COLO668 (cell line): ENCODE results near the gene ELP5.
"Not testable (repeated sequence)": the region's sequence is repeated elsewhere in the genome, so short reads cannot be mapped to it uniquely, and the experiment has no call there.

ENCODE experiments used
- DNase-seq: peaks from one replicate; lab custom pipeline; 2025; ENCODE audit not compliant: unreplicated experiment; lab: John Stamatoyannopoulos, UW

ELP5 gene

DNA sequence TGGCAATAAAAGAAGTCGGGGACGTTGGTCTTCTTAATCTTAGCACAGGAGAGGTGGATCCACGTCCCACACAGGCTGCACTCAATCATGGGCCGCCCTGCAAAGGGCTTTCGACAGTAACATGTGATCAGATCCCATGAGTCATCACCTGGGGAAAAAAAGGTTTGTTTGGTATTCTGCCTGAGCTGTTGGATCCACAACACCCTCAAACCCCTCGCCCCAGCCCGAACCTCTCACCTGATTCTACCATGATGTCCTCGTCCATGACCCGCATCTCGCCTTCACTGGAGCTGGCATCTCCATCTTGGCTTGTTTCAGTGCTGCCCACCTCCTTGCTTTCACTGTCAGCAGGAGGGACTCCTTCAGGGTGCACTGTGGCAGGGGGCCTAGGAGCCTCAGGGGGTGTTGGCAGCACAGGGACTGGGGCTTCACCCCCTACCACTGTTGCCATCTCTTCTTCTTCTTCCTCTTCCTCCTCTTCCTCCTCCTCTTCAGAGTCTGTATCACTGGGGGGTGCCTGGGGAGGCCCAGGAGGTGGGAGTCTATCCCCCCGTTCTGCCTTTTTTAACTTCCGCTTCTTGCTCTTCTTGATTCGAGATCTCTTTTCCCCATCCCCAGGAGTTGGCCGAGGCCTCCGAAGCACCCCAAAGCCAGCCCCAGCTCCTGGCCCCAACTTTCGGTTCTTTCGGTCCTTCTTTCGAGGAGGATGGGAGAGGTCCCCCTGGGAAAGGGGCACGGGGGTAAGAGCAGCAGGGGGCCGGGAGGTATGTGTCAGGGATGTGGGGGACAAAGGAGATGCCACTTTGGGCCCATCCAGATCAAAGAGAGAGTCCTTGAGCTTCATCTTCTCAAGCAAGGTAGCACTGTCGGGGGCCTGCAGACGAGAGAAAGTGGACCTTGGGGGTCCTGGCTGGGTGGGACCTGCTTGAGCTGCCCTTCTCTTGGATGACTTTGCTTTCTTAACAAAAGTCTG, 16.0 kb upstream of the ELP5 start:
- DNase-seq = no peak

DNA sequence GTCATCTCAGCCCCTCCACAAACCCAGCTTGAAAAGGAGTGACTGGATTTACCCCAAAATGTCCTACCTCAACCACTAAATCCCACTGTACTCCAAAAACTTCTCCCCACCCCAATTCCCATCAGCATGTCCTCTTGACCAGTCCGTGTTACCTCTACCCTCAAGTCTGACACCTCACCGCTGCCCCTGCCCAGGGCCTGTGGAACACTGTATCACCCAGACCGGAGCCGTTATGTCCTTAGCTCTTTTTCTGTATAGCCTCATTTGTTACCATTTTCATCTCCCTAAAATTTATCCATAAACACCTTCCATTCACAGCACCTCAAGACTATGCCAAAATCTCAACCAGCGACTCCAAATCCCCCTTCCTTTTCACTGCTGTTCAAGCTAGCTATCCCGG, 15.2 kb upstream of the ELP5 start:
- DNase-seq = no peak

DNA sequence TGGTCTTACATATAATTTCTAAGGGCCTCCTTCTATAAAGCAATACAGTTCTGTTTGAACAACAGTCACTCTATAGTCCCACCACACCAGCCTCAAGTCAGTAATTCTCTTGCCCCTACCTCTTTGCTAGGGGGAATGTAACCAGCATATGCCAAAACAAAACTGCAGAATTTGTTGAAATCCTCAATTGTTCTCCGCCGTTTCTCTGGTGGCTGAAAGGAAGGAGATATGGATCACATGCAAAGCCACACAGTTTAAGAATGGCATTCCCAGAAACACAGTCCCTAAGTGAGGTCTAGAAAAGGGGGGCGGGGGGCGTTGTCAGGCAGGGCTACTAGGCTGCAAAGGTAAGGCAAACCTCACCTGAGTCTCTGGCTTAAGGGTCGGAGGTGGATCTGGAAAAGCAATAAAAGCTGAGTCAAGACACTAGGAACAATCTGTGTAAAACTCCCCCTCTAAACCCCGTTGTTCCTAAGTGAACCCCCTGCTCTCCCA, 14.7 kb upstream of the ELP5 start:
- no peak for DNase-seq

DNA sequence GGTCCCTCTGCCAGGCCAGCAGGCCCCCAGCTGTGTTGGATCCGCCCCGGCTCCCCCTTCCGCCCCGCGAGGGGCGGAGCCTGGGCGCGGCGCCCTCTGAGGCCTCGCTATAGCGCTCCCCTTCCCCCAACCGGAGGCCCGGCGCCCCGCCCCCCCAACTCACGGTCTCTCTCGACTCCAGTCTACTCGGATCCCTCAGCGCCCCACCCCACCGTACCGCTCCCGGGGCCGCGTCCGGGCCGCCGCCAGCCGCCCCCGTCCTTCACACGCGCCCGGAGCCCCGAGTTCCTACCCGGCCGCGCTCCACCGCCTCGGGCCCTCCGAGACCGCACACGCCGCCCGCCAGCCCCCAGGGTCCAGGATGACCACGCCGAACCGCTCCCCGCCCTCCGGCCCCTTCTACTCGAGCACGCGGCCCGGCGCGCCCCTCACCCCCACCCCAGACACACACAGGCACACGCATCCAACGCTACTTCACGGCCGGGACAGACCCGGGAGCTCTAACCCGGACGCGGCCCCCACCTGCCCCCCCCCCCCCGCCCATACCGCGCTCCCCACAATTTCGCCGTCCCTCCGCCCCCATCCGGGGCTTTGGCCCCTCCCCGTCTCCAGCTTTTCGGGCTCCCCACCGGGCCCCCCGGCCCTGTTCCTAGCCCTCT, 14.1 kb upstream of the ELP5 start:
- peak; percentile 64 for DNase-seq

DNA sequence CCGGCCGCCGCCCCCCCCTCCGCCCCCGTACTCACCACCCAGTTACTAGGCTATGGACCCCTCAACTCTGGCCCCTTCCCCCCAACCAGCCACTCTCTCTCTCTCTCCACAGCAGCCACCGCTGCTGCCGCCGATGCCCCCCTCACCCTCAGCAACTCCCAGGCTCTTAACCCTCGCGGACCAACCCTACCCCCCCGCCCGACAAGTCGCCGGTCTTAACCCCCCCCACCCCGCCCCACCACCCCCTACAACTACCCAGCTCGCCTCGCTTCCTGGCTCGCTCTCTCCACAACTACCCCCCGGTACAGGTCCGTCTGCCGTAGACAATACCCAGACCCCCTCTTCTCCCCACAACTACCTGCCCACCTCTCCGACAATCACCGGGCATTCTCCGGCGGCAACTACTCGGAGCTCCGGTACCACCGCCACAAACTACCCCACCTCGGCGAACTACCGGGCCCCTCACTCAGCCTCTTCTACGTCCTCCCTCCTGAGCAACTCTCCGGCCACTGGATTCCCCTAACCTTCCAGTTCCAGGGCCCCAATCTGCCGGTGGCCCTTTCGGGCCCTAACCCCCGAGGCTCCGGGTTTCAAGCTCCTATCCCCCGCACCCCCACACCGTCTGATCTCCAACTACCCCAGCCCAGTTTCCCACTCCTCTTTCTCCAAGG, 13.5 kb upstream of the ELP5 start:
- peak; percentile 22 for DNase-seq

DNA sequence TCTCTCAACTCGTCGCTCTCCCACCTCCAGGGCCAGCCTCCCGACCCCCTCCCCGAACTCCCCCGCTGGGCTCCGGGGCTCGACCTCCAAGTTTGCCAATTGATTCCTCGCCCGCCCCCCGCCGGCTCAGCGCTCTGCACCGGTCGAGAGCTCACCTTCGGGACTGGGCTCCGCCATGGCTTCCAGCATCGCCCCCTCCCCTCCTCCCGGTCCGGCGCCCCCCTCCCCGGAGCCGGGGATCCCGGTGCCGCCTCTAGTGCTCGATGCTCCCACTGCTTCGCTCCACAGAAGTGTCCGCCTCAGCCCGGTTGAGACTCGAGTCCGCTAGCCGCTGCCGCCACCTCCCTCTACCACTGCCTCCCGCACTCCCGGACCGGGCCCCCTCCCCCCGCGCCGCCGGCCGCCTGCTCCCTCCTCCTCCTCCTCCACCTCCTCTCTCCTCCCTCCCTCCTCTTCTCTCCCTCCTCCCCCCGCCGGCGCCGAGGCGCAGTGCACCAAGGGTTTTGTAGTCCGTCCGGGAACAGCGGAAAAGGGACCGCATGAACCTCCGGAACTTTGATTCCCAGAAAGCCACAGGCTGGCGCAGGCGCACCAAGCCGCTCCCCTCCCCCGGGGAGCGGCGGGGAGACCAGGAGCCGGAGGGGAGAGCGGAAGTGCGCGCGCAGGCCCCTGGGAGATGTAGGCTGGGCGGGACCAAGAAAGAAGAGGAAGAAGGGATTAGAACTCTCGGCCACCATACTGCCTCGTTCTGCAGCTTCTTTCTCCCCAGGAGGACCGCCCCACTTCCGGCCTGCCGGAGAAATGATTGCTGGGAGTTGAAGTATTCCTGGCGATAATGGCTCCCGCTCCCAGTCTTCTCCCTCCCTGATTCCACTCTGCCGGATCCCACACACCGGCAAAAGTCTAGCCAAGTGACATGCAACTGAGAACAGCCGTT, 12.7 kb upstream of the ELP5 start, which contains the start of gene PHF23:
PHF23 (minus strand) TSS at position 367 of the 937 bp plus-strand sequence; CDS start at position 189, 178 bp downstream.
- peak; percentile 96 for DNase-seq

DNA sequence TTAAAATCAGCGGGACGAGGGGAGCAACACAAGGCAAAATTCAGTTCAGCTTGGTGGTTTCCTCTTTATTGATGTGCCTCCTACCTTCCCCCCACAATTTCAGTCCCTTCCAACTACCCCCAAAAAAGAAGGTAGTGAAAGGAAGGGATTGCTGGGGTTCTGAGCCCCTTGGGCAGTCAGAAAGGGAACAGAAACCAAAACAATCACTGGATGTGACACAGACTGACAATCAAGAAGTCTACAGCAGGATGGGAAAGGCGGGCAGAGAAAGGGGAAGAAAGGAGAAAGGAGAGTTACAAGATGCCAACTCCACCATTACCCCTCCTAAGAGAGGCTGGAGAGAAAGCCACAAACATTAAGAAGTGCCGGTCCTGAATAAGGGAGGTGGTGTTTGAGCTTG, 11.6 kb upstream of the ELP5 start:
- DNase-seq = no peak

DNA sequence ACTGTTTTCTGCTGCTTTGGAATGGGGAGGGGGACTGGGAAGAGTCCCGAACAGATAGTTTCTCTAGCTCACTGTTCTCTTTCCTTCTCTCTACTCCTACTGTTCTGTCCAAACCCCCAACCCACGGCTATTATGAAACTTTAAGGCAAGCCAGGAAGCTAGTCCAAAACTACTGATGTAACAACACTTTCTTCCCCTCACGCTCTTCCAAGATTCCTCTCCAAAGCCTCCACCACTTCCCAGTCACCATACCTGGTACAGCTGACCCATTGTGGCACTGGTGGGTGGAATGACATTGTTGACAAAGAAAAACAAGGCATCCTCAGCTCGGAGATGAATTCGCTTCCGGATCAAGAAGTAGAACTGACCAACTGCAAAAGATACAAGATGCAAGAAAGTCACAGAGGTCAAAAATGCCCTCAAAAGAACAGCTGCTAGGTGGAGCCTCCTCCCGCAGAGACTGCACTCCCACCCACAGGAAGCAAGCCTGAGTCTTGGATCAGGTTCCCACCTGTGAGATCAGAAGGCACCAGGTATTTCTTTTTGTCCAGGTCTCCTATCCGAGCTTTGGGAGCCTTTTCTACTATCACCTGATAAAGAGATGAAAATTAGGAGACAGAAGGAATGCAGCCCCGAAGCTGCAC, 10.8 kb upstream of the ELP5 start:
- peak; percentile 26 for DNase-seq

DNA sequence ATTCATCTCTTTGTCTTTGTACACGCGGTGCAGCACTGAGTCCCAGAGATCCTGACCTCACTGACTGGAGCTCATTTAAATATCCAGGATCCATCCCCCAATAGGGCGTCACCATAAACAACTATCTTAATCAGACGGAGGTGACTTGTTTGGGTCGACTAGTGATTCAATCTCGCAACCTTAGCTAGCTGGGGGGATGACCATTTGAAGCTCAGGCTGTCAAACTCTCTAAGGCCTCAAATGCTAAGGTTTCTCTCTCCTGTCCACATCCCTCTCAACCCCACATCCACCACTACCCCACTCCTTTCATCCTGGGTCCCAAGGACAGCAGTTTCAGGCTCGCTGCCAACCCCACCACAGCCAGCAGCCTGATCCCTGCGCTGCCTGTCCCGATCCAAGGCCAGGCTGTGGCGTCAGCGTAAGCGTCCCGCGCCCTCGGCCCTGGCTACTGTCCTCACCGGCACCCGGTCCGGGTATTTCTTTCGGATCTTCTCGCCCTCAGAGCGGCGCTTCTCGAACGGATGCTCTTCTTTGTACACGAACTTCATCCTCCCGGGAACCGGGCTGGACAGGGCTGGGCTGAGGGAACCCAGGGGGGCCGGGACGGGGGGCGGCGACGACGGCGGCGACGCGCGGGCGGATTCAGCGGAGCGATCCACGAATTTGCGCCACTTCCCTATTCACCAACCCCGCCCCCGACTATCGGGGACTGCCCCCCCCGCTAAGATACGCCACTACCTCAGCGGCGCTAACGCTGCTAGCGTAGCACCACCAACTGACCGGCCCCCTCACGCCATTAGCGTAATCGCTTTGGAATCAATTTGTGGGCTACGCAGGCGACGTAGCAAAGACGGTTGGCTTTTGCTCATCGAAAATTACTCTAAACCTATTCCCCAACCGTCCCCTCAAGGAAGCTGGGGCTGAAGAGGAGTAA, 10.0 kb upstream of the ELP5 start, which contains the start of gene GABARAP:
GABARAP (minus strand) TSS at position 667 of the 934 bp plus-strand sequence; CDS start at position 548, 119 bp downstream.
- DNase-seq = peak; percentile 82

DNA sequence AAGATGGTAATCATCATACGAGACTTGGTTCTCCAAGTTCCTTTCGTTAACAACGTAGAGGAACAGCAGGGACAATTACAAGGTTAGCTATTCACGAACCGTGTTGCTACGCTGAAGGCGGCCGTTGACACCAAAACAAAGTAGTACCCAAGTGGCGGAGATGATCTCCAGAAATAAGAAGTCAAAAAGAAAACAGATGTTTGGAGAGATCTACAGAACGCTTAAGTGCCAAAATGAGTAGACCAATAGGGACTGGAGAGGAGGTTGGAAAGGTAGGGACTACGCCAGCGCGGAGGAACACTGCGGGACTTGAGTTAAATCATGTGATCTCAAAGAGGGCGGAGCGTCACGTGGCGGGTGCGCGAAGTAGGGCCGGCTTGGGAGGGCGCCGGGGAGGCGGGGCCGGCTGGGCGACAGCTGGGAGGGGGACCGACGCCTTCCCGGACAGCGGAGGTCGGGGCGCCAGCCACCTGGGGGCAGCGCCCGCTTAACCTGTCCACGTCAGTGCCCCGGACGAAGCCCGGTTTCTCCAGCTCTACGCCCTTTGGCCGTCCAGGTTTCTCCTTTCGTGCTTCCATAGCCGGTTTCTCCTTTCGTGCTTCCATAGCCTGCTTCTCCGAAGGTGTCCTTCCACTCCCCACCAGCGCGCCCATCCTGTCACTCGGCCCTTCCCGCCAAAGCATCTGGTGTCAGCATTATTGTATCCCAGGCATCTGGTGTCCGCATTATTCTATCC, 9.1 kb upstream of the ELP5 start:
- peak; percentile 94 for DNase-seq

DNA sequence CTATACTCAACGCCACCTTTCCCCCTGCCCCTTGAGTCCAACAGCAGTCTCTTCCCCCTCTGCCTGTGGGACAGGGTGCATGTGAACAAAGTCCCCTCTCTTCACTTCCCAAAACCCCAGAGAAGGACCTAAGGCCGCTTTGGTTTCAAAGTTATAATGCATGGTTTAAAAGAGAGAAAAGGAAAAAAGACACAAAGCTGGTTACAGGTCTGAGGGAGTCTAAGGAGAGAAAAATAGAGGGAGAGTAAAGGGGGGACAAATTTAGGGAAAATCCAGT, 8.6 kb upstream of the ELP5 start:
- no peak for DNase-seq

DNA sequence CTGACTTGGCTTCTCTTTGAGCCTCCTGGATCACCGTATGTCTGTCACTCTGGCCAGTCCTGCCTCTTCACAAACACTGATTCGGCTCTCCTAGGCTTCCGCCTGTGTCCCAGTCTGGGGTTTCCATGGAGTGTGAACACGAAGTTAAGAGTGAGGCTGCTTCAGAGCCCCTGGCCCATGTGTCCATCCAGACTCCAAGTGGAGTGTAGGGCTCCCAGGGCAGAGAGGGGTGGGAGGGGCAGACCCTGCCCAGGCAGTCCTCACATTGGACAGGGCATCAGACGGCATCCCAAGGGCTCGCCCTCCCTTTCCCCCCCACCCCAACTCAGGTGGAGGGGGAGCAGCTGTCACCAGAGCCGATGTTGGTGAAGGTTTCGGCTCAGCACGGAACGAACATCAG, 8.2 kb upstream of the ELP5 start:
- not testable (repeated sequence) for DNase-seq

DNA sequence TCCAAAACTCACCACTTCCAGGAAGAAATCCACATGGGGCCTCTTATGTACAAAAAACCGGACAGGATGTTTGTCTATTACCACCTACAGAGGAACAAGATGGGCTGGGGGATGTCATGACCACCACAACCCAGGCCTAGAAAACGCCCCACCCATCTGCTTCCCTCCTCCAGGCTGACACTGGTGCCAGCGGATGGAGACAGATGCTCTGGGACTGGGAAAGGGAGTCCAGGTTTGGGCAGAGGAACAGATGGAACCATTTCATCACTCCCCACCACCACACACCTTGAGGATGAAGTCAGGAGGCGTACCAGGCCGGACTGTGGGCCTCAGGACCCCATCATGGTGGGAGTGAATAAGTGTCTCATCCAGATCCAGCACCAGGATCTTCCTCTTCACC, 5.2 kb upstream of the ELP5 start:
- no peak for DNase-seq

DNA sequence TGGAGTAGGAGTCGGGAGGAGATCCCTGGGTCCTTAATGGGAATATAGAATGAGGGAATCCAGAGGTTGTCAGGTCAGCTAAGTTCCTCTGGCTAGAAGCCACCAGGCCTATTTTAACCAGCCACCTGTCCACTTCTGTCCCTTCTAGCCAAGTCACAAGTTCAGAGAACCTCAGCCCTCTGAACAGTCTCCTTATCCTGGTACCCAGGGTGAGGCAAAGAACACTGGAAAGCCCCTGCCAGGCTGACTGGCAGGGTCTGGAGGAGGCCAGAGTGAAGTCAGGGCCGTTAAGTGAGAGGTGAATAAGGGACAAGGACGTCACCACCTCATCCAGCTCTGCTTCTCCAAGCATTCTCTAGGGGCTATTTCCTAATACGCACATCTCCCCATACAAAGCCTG, 3.2 kb upstream of the ELP5 start:
- DNase-seq = no peak

DNA sequence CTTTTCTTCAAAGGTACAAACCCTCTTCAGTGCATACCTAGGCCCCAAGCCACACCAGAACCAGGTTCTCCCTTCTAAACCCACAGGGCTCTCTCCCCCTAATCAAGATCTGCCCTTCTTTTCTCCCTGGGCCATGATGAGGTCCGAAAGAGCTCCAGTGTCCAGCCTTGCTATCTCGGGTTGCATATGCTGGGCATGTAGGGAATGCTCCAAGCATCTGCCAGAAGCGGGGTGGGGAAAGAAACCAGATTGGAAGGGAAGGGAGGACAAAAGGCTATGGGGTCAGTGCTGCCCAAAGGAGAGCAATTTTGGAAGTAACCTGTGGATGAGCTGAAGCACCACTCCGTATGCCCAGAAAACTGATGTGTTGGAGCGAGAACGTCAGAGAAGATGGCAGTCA, 2.8 kb upstream of the ELP5 start:
- DNase-seq = no peak

DNA sequence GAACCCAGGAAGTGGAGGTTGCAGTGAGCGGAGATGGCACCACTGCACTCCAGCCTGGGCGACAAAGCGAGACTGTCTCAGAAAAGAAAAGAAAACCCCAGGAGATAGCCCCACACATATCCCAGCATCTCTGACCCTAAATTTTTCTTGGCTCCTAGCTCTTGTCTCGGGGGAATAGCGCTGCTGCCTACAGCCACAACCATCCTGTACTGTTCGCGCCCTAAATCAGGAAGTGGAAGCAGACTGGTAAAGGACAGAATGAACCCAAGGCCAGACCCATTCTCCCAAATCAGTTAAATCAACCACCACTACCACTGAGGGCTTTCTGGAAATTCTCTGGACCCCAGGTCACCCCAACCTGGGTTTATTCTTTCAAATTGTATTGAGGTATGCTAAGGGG, 2.2 kb upstream of the ELP5 start:
- DNase-seq = no peak

DNA sequence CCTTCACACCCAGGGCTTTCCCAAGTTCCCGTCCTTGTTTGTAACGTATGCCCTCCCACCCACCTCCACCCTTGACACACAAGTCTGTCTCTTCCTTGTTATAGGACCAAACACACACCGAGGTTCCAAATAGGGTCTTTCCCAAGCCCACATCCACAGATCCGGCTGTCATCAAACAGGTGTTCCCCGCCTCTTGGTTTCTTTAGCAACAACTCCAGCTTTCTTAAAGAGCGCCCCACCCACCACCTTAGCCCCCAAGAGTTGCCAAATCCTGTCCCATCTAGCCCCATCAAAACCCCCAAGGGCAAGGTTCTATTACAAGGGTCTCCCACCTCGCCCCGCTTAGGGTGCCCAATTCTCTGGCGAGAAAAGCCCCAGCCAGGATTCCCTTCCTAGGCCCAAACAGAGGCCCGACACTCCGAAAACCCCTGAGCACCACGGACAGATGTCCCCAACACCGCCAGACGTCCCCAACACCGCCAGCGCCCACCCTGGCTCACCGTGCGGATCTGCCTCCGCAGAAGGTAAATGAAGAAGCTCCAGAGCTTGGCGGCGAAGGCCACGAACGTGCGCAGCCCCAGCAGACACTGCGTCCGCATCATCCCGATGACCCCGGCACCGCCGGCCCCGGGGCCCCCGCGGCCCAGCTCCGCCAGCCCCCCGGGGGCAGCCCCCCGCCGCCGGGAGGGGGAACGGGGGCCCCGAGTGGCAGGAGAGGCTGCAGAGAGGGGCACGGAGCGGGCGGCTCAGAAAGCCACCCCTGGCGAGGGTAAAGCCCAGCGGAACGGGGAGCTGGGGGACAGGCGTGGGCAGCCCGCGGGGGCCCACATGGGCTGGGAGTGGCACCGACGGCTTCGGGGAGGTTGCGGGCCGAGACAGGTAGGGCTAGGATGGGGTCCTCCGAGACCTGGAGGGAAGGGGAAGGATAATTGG, 1.1 kb upstream of the ELP5 start:
- no peak for DNase-seq
